HAP-1 (cell line): Measurements from ENCODE around the gene PTPRE.

Experiments
- DNase-seq, 2 experiments: peaks; one replicate each; pipeline ENCODE4 v3.0.0-alpha.2; 2016 to 2020; ENCODE audit warnings: low spot score in 2 of 2
- H3K27me3 ChIP-seq: fragments of 250-450 bp; sonication (Bioruptor Pico); 2 replicates; pipeline ENCODE4 v1.5.1; 2020; ENCODE audit warnings: low read depth, mild to moderate bottlenecking, moderate library complexity
- H3K36me3 ChIP-seq: fragments of 250-450 bp; sonication (Bioruptor Pico); replicated peaks from 2 replicates; pipeline ENCODE4 v1.5.1; 2020; ENCODE audit warnings: mild to moderate bottlenecking
- H3K4me1 ChIP-seq: fragments of 250-450 bp; sonication (Bioruptor Pico); 2 replicates; pipeline ENCODE4 v1.5.1; 2020; ENCODE audit warnings: mild to moderate bottlenecking
- H3K4me3 ChIP-seq: fragments of 250-450 bp; sonication (Bioruptor Pico); 2 replicates; pipeline ENCODE4 v1.5.1; 2020; ENCODE audit warnings: mild to moderate bottlenecking, moderate library complexity
- H3K9me3 ChIP-seq: fragments of 250-450 bp; sonication (Bioruptor Pico); 2 replicates; pipeline ENCODE4 v1.5.1; 2020; ENCODE audit warnings: mild to moderate bottlenecking, moderate library complexity
- in situ Hi-C: fragments of 300-500 bp; cut with MboI; formaldehyde crosslinking; loops from 3 replicates; pipeline ENCODE4 v1.14.3; 2020; ENCODE audit warnings: low sequenced_read_pairs, inconsistent platforms, mixed read lengths

Gene PTPRE

DNA sequence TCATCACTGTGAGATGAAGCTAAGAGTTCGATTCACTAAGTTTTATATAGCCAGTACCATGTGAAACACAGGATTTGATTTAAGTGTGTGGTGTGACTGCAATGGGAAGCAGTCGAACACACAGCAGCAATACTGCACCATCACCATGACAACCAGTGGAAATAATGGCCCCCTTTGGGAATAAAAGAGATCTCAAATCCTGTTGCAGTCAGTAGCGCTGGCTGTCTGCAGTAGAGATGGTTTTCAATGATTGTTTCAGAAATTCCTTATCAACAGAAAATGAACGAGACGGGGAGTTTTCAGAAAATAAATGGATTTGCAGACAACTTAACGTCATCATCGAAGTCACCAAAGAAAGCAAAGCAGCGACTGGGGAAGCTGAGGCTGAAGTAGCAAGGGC lies 91.0 kb downstream of the PTPRE start:
- in situ Hi-C loops: no loop called here
- no peaks in the 10 kb centered on the region for H3K9me3 ChIP-seq
- no peak overlapping the region for H3K4me3 ChIP-seq
- H3K4me1 ChIP-seq: no peaks in the 10 kb centered on the region
- no peaks in the 10 kb centered on the region for H3K36me3 ChIP-seq
- DNase-seq: no peak
- peaks cover 17% of the 10 kb centered on the region for H3K27me3 ChIP-seq

DNA sequence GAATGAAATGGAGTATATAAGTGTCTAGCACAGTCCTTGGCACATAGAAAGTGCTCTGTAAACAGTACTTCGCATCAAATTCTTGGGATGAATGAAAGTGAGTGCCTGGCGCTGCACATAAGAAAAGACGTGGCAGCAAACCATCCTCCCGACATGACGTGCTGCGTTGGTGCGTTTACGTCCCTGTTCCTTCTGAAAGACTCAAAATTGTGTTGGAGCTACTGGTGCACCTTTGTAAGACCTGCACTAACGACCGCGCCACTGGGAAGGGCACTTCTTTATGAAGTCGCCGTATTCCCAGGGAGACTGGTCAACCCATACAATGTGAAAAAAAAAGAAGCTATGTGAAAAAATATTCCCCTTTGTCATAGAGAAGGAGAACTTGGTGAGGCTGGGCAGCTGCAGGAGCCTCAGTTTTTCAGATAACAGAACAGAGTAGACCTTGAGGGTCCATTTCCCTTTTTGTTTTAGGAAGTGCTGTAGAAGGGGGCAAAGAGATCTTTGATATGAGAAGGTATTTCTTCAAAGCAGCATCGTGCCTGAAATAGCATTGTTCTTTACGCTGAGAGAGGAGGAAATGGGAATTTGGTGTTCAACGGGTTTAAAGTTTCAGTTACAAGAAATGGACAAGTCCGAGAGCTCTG lies 91.7 kb downstream of the PTPRE start:
- in situ Hi-C loops: no loop called here
- no peak for DNase-seq
- H3K9me3 ChIP-seq: no peaks in the 10 kb centered on the region
- no peaks in the 10 kb centered on the region for H3K36me3 ChIP-seq
- no peak overlapping the region for H3K4me3 ChIP-seq
- H3K4me1 ChIP-seq: no peaks in the 10 kb centered on the region
- H3K27me3 ChIP-seq: peaks cover 17% of the 10 kb centered on the region

DNA sequence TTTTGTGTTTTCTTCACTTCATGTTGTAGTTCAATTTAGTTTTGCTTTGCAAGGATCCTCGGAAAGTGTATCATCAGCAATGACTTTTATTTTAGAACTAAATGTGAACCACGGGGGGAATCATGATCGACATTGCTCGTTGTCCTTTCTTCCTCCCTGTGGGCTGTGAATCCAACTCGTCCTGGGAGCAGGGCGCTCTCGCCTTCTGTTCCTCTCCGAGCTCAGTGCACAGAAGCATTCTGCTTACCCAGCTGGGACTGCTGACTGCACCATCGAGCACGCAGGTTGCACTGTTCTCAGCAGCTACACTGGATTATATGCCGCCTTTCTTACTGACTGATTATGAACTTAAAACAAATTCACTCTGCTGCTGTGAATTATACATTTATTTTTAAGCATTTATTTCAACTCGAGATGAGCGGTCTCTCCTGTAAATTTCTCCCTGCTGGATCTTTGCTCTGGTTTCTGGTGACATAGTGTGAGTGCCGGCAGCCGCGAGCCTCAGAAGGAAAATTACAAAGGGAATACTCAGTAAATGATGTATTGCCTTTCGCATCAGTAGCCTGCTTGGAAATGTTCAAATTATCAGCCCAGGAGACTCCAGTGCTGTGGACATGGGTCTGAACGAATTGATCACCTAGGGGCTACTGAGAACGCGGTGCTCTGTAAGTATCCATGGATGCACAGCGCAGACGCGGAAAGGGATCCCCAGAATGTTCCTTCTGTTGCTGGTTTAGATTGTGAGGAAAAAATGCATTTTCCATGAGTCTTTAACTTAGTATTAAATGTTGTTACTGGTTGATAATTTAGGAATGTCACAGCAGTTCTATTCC lies 92.6 kb downstream of the PTPRE start:
- Histone ChIP-seq H3K4me3 (no peak overlapping the region), H3K36me3 (no peaks in the 10 kb centered on the region), H3K27me3 (peaks cover 17% of the 10 kb centered on the region), H3K4me1 (no peaks in the 10 kb centered on the region), H3K9me3 (no peaks in the 10 kb centered on the region)
- DNase-seq: no peak
- in situ Hi-C loops: no loop called here

DNA sequence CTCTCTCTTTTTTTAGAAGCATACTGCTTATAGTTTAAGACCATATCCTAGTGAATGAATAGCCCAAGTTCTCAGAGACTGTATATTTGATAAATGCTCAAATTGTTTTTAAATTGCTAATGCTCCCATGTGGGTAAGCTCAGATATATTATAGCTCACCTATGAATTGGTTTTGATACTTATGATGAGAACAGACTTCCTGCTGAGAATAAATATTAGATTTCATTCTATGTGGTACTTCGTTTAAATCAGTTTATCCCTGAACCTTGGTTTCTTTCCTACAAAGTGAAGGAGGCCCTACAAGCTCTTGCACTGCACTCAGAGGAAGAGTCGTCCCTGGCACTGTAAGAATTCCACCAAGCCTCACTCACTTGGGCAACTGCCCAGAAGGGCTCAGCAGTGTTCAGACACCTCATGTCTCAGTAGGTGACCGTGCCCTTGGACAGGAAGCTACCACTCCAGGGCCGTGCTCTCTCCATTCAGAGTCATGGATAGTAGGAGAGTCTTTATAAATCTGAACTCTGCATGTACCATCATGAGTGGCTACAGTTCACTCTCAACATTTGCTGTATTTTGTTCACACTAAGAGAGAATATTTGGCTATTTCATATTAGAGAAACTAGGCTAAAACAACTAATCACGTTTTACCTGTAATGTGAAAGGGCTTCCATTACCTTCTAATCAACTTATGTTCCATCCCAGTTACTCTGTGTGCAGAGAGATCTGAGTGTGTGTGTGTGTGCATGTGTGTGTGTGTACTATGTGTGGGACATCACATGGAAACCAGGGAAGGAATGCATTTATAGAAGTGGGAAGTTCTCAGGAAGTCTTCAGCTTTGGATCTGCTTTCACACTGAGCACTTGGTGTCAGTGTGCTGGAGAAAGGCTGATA lies 93.8 kb downstream of the PTPRE start:
- in situ Hi-C loops: no loop called here
- Histone ChIP-seq H3K4me3 (no peak overlapping the region), H3K4me1 (no peaks in the 10 kb centered on the region), H3K27me3 (peaks cover 17% of the 10 kb centered on the region), H3K36me3 (no peaks in the 10 kb centered on the region), H3K9me3 (no peaks in the 10 kb centered on the region)
- no peak for DNase-seq

DNA sequence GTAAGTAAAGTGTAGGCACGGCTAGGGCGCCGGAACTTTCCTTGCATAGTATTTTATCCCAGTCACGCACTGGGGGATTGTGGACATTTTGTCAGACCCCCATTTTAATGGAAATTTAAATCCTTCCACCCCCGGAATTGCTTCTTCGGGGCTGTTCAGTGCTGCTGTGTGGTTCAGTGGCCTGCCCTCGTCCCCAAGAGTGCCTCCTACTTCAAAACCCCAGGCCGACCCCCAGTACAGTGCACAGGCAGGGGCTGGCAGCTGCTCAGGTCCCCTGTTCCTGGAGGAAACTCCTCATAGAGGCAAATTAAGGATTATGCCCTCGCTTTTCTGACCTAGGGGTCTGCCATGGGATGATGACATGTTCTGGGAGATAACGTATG lies 94.5 kb downstream of the PTPRE start:
- DNase-seq: no peak
- in situ Hi-C loops: no loop called here
- Histone ChIP-seq H3K9me3 (no peaks in the 10 kb centered on the region), H3K4me1 (no peaks in the 10 kb centered on the region), H3K4me3 (no peak overlapping the region), H3K27me3 (peaks cover 17% of the 10 kb centered on the region), H3K36me3 (no peaks in the 10 kb centered on the region)

DNA sequence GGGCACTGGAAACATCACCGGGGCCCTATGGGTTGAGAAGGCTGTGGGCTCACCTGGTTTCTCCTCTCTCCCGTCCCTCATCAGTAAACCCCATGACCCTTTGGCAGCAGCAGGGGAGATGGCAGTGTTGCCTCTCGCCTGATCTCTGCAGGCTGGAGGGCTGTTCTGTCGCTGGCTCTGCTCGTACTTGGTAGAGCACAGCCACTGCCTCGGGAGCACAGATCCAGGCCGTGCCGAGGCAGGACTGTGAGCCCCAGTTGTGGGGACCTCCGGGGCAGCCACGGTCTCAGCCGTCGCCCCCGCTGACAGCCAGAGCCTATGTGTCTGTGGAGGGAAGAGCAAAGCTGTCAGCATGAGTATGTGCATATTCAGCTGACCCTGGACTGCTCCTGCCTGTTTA lies 94.9 kb downstream of the PTPRE start:
- in situ Hi-C loops: no loop called here
- no peak for DNase-seq
- Histone ChIP-seq H3K4me1 (no peaks in the 10 kb centered on the region), H3K9me3 (no peaks in the 10 kb centered on the region), H3K27me3 (peaks cover 17% of the 10 kb centered on the region), H3K4me3 (no peak overlapping the region), H3K36me3 (no peaks in the 10 kb centered on the region)

DNA sequence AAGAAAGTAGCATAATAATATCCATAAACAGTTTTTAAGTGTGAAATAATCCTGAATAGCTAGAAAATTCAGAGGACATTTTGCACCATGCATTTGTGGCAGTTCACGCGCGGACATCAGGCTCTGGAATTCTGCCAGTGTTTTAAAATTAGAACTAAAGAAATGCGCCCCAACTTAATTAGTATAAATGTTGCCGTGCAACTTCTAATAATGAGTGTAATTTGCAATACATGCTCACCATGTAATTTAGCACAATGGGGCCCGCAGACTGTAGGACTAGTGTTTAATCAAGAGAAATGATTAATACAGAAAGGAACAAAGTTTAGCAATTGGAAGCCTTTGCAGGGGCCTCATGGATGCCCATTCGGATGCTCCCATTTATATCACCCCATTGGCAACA lies 96.6 kb downstream of the PTPRE start:
- Histone ChIP-seq H3K4me3 (no peak overlapping the region), H3K27me3 (peaks cover 8% of the 10 kb centered on the region; the same call in 1 of the 2 replicates), H3K9me3 (no peaks in the 10 kb centered on the region), H3K36me3 (no peaks in the 10 kb centered on the region), H3K4me1 (no peaks in the 10 kb centered on the region)
- DNase-seq: no peak
- in situ Hi-C loops: no loop called here

DNA sequence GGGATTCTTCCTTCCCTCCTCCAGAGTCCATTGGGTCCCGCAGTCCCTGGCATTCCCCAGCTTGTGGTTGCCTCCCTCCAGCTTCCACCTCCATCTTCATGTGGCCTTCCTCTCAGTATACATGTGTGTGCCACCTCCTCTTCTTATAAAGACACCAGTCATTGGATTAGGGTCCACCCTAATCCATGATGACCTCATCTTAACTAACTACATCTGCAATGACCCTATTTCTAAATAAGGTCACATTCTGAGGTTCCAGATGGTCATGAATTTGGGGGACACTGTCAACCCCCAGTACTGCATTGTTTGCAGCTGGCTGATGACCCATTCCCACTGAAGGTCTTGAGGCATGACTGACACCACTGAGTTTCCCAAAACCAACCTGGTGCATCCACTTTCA lies 99.0 kb downstream of the PTPRE start:
- no peak overlapping the region for H3K4me3 ChIP-seq
- no peak for DNase-seq
- no peaks in the 10 kb centered on the region for H3K27me3 ChIP-seq
- no peaks in the 10 kb centered on the region for H3K36me3 ChIP-seq
- H3K9me3 ChIP-seq: no peaks in the 10 kb centered on the region
- in situ Hi-C loops: no loop called here
- no peaks in the 10 kb centered on the region for H3K4me1 ChIP-seq

DNA sequence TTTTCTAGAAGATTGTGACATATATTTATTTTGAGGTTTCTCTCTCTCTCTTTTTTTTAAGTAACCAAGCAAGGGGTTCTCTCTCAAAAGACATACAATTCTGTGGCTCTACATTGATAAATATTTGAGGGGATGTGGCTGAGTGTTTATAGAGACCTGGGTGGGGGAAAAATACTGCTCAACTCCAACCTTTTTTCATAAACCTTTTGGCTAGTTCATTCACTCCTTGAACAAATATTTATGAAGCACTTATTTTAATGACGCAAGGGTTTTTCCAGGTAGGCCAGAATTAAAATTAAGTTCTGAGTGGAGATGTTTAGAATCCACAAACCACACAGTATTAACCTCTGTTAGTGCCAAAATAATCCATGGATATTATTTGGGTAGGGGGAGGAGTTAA lies 100.2 kb downstream of the PTPRE start:
- in situ Hi-C loops: no loop called here

DNA sequence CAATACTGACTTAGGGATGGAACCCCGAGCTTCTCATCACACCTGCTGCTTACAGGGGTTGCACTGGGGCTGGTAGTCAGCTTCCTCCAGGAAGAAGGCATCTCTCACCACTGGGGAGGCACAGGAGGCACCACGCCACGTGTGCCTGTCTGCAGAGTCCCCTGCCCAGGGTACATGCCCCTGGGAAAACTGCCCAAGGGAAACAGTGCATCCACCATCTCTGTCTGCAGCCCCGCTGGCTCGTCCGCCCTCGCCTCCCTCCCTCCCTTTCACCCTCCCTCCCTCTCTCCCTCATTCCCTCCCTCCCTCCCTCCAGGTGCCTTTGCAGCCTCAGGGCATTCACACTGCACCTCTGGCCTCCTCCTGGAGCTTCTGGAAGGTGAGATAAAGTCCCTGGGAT lies 101.1 kb downstream of the PTPRE start:
- no peaks in the 10 kb centered on the region for H3K4me1 ChIP-seq
- H3K27me3 ChIP-seq: no peaks in the 10 kb centered on the region
- in situ Hi-C loops: no loop called here
- H3K4me3 ChIP-seq: no peak overlapping the region
- H3K9me3 ChIP-seq: no peaks in the 10 kb centered on the region
- no peaks in the 10 kb centered on the region for H3K36me3 ChIP-seq
- DNase-seq: no peak

More for the DNA sequence above, 100.2 kb downstream of the PTPRE start:
- Histone ChIP-seq H3K9me3 (no peaks in the 10 kb centered on the region), H3K27me3 (no peaks in the 10 kb centered on the region), H3K4me3 (no peak overlapping the region), H3K4me1 (no peaks in the 10 kb centered on the region), H3K36me3 (no peaks in the 10 kb centered on the region)
- DNase-seq: no peak

DNA sequence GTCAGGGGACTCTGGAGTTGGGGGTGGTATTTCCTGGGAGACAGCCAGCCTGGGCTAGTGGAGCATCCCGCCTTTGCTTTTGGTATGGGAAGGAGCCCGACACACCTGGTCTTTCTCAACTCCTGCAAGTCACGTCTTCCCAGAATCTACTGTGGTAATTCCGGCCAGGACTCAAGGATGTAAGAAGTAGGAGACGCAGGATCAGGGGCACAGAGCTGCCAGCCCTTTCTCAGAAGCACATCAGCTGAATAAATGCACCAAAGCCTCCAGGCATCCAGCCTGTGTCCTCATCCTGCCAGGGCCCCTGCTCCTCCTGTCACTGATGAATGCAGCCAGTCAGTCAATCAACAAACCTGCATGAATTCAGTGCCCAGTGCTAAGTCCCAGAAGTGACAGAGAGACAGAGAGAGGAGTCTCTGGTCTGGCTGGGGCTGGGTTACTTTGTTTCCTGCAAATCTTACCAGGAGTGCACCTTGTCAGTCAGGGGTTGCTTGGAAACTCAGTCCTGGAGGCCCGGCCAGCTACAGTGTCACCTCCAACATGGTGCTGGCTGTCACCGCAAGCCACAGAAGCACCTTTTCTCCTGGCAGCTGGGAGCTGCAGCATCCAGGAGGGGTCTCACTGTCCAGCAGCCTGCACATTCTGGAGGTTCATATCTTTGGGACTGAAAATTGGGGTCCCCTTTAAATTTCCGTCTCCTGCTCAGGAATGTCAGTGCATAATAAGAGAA lies 101.8 kb downstream of the PTPRE start:
- Histone ChIP-seq H3K27me3 (no peaks in the 10 kb centered on the region), H3K9me3 (no peaks in the 10 kb centered on the region), H3K4me1 (no peaks in the 10 kb centered on the region), H3K4me3 (no peak overlapping the region), H3K36me3 (no peaks in the 10 kb centered on the region)
- in situ Hi-C loops: no loop called here
- DNase-seq: no peak

DNA sequence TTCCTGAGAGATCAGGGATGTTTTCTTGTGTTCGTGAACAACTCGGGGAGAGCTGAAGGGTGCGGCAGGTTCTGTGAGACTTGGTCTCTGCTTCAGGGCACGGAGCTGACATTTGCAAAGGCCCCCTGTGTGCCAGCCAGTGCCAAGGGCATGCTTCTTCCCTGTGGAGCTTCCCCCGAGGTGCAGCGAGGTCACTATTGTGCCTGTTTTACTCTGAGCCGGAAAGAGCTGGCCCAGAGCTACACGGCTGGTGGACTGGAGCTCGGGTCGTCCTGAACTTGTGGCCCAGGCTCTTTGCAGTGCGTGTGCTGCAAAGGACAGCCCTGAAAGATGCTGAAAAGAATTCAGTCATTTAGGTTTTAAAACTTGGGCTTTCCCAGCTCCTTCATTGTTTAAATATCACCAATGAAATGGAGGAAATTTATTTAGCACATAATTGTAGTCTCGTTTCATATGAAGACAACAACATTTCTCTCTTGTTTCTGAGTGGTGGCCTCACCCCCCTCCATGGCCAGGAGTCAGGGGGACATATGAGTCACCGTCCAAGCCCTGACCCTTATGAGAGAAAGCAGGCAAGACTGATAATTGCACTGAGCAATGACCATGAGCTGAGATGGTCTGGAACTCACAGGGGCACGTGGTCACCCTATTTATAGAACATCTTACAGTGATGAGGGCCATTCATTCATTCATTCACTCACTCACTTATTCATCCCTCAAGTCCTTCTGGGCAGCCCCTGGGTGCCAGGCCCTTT lies 102.6 kb downstream of the PTPRE start:
- Histone ChIP-seq H3K9me3 (no peaks in the 10 kb centered on the region), H3K27me3 (no peaks in the 10 kb centered on the region), H3K36me3 (no peaks in the 10 kb centered on the region), H3K4me3 (no peak overlapping the region), H3K4me1 (no peaks in the 10 kb centered on the region)
- DNase-seq: no peak
- in situ Hi-C loops: loop anchor here (5.0 kb wide), 1 partner anchor 97 kb away; no protein-coding TSS in a partner anchor
